Glutamatergic neuron (in vitro differentiated cells): Measurements from ENCODE around the gene NFATC2. TPM values are rescaled to one million over a fixed set of nuclear protein-coding genes. Genes with fewer than 3 reads are reported as not detected.

Source experiments
- DNase-seq: peaks from one replicate; pipeline ENCODE4 v3.0.0; 2022
- H3K27ac Mint-ChIP-seq: one replicate; pipeline ENCODE4 v1.8.0; 2020; ENCODE audit warnings: mild to moderate bottlenecking, mixed read lengths, inconsistent platforms; ENCODE audit not compliant: unreplicated experiment
- H3K27me3 Mint-ChIP-seq: one replicate; pipeline ENCODE4 v1.8.0; 2020; ENCODE audit warnings: mild to moderate bottlenecking, moderate library complexity, mixed read lengths, inconsistent platforms; ENCODE audit not compliant: unreplicated experiment
- H3K36me3 Mint-ChIP-seq: one replicate; pipeline ENCODE4 v1.8.0; 2020; ENCODE audit warnings: mild to moderate bottlenecking, mixed read lengths, inconsistent platforms; ENCODE audit not compliant: unreplicated experiment
- H3K4me1 Mint-ChIP-seq: one replicate; pipeline ENCODE4 v1.8.0; 2020; ENCODE audit warnings: mild to moderate bottlenecking, low read depth, mixed read lengths, inconsistent platforms; ENCODE audit not compliant: unreplicated experiment
- H3K4me3 Mint-ChIP-seq: one replicate; pipeline ENCODE4 v1.8.0; 2020; ENCODE audit warnings: mild to moderate bottlenecking, mixed read lengths, inconsistent platforms; ENCODE audit not compliant: unreplicated experiment
- H3K9me3 Mint-ChIP-seq: one replicate; pipeline ENCODE4 v1.8.0; 2020; ENCODE audit warnings: mild to moderate bottlenecking, moderate library complexity, mixed read lengths, inconsistent platforms; ENCODE audit not compliant: unreplicated experiment
- CTCF ChIP-seq: fragments of 200-600 bp; sonication (generic); IDR thresholded peaks from one replicate; pipeline ENCODE4 v1.5.0; 2021; ENCODE audit not compliant: partially characterized antibody, unreplicated experiment
- microRNA-seq: library from miRNA; unstranded; fragments of <30 nt; microRNA quantifications from one replicate; pipeline ENCODE4, GENCODE V29; 2020; ENCODE audit not compliant: unreplicated experiment
- total RNA-seq: library from RNA; stranded (reverse); fragmentation: NEBNext Ultra II Directional; extraction: Animal tissue kit (Norgen Biotek cat#: 25700); gene quantifications from one replicate; pipeline ENCODE4 v1.2.1, GENCODE V29; 2021; ENCODE audit not compliant: unreplicated experiment

The NFATC2 gene
- total RNA-seq, 1 donor from 2014 or later = not detected

- DNase-seq = no peak
- H3K4me3 Mint-ChIP-seq = no peak overlapping the region
- no peak overlapping the region for H3K27ac Mint-ChIP-seq
- H3K9me3 Mint-ChIP-seq = peaks cover 6% of the 10 kb centered on the region
- peaks cover 2% of the 10 kb centered on the region for H3K27me3 Mint-ChIP-seq
- TF ChIP-seq CTCF = no peak
- H3K4me1 Mint-ChIP-seq = no peaks in the 10 kb centered on the region
- peaks cover 13% of the 10 kb centered on the region for H3K36me3 Mint-ChIP-seq
Observed at GRCh38 chr20:51340451-51340840, 202.1 kb downstream of the NFATC2 start.

- Mint-ChIP-seq H3K27me3 (peaks cover 2% of the 10 kb centered on the region), H3K27ac (no peak overlapping the region), H3K4me1 (no peaks in the 10 kb centered on the region), H3K36me3 (peaks cover 13% of the 10 kb centered on the region), H3K9me3 (peaks cover 6% of the 10 kb centered on the region), H3K4me3 (no peak overlapping the region)
- DNase-seq = no peak
- TF ChIP-seq CTCF = no peak
Observed at GRCh38 chr20:51339721-51340450, 202.6 kb downstream of the NFATC2 start.

GRCh38 chr20:51338692-51339440 is 203.7 kb downstream of the NFATC2 start:
- Mint-ChIP-seq H3K27ac (no peak overlapping the region), H3K9me3 (peaks cover 11% of the 10 kb centered on the region), H3K27me3 (no peaks in the 10 kb centered on the region), H3K4me1 (no peaks in the 10 kb centered on the region), H3K4me3 (no peak overlapping the region), H3K36me3 (peaks cover 10% of the 10 kb centered on the region)
- TF ChIP-seq CTCF = no peak
- no peak for DNase-seq

- Mint-ChIP-seq H3K27ac (no peak overlapping the region), H3K4me3 (no peak overlapping the region), H3K36me3 (no peaks in the 10 kb centered on the region), H3K27me3 (no peaks in the 10 kb centered on the region), H3K4me1 (no peaks in the 10 kb centered on the region), H3K9me3 (peaks cover 9% of the 10 kb centered on the region)
- no peak for TF ChIP-seq CTCF
- DNase-seq = no peak
Observed at GRCh38 chr20:51337126-51337805, 205.3 kb downstream of the NFATC2 start.

Small RNA genes lying within 50 kb of the gene (microRNA-seq; reads per million reads assigned to microRNA genes)
- not detected for gene MIR3194

Other genes starting within 250 kb of the NFATC2 start
- 66.1 TPM for gene ATP9A, start 225.7 kb upstream of the NFATC2 start, total RNA-seq